ENCODE data around the gene SCARF2. TPM values are rescaled to one million over a fixed set of nuclear protein-coding genes. Genes with fewer than 3 reads are reported as not detected.

SCARF2 gene
- total and polyA plus RNA-seq, 2 of the 8 experiments (the other 6 are each of a cell fraction or from before 2014, with no cell fraction given): 4.2 to 9.8 TPM

DNA sequence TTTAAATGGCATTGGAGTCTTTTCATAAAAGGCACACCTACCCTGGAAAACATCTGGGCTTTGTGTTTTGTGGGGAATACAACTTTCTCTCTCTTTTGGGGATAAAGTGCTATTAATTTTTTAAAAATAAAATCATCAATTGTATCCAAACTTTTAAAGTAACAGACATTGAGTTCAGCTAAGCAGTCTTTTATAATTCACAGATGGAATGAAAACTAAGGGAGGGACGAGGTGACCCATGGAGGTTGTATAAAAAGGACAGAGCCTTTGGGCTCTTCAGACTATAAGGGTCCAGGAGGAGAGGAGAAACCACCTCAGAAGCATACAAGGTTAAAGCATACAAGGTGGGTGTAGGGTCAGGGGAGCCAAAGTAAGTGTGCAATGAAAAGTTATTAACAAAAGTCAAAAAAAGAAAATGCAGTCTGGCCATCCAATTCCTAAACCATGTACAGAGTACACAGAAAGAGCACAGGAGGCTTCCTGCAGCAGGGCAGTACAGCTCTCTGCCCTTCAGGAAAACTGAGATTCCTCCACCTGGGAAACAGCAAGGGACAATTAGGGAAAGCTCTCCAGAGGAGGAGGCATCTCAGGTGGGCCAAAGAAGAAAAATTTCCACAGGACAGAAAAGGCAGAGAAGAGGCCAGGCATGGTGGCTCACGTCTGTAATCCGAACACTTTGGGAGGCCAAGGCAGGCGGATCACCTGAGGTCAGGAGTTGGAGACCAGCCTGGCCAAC lies 47.5 kb upstream of the SCARF2 start:
- H4K5ac ChIP-seq (ENCODE audit: insufficient read length, low read depth, low read length): no peak overlapping the region
- no peak overlapping the region for H3K56ac ChIP-seq (replicated peaks; ENCODE audit: insufficient read length, low read depth, low read length)
- H4K8ac ChIP-seq (ENCODE audit: extremely low read depth, insufficient read depth, low read length): no peak overlapping the region
- no peak overlapping the region for H2BK12ac ChIP-seq (ENCODE audit: low read depth, low read length)
- no peak overlapping the region for H4K91ac ChIP-seq (replicated peaks; ENCODE audit: insufficient read length, low read length)
- no peaks in the 10 kb centered on the region for H3K36me3 ChIP-seq (ENCODE audit: control insufficient read depth in 2 of 4, insufficient read depth in 4 of 4, low read length in 3 of 4)
- no peak overlapping the region for H2BK15ac ChIP-seq (ENCODE audit: low read length)
- no peaks in the 10 kb centered on the region; a peak in 1 of 4 replicates for H3K9me3 ChIP-seq (ENCODE audit: insufficient read depth in 2 of 2, low read depth in 1 of 2, low read length in 1 of 2)
- H3K23me2 ChIP-seq (ENCODE audit: low read depth, low read length): no peaks in the 10 kb centered on the region
- no peaks in the 10 kb centered on the region for H3K27me3 ChIP-seq (replicated peaks in 1 of 4; ENCODE audit: control insufficient read depth in 3 of 4, extremely low read depth in 1 of 4, insufficient read depth in 3 of 4, low read length in 3 of 4)
- ChIA-PET POLR2A (ENCODE audit: partially characterized antibody) (no interaction called here), CTCF (ENCODE audit: partially characterized antibody) (interaction anchor here (2.7 kb wide), 1 partner anchor 9 kb away, joined by 12 read pairs; no protein-coding TSS in a partner anchor)
- FAIRE-seq (no peak), DNase-seq (ENCODE audit: low read depth in 1 of 2, low spot score in 2 of 2) (no peak)
- H2AK5ac ChIP-seq (ENCODE audit: low read depth, low read length): no peak overlapping the region
- no peak overlapping the region for H3K23ac ChIP-seq (ENCODE audit: insufficient read length)
- peaks cover 0 to 6% of the 10 kb centered on the region in 2 experiments for H4K20me1 ChIP-seq (replicated peaks in 1 of 2; ENCODE audit: control insufficient read depth in 1 of 2, insufficient read depth in 2 of 2, low read length in 2 of 2)
- no peak overlapping the region for H2BK120ac ChIP-seq (replicated peaks; ENCODE audit: low read depth, low read length)
- peaks cover 0 to 5% (median 0%) of the 10 kb centered on the region in 4 experiments; a peak in 2 of 7 replicates for H3K4me1 ChIP-seq (replicated peaks in 1 of 4; ENCODE audit: control insufficient read depth in 3 of 4, insufficient read depth in 4 of 4, low read length in 3 of 4)
- no peak overlapping the region for H3K27ac ChIP-seq (ENCODE audit: low read depth, low read length)
- WGBS, 2 experiments (ENCODE audit: extremely low coverage in 1 of 2, insufficient coverage in 1 of 2, insufficient read length in 1 of 2, insufficient replicate concordance in 2 of 2, low coverage in 1 of 2, low lambda C conversion rate in 2 of 2, missing lambda C conversion rate in 1 of 2): 90% methylated on average over 4 of the region's 4 CpGs; no CpG with 5 or more reads in 1 of the 2 experiments
- H3K9ac ChIP-seq (replicated peaks in 1 of 4; ENCODE audit: extremely low read depth in 1 of 4, low read depth in 3 of 4, low read length in 3 of 4): no peak overlapping the region
- H3K18ac ChIP-seq (ENCODE audit: extremely low read depth, low read length): no peak overlapping the region
- no peak overlapping the region for H2AFZ ChIP-seq (ENCODE audit: low read length)
- H3K14ac ChIP-seq (ENCODE audit: insufficient read length): no peak overlapping the region
- peaks cover 5% of the 10 kb centered on the region; the same call in 1 of the 2 replicates for H3K79me1 ChIP-seq (ENCODE audit: low read depth, low read length)
- no peak overlapping the region for H3K4ac ChIP-seq (replicated peaks; ENCODE audit: insufficient read length, low read depth, low read length)
- H2BK20ac ChIP-seq (ENCODE audit: low read length): no peak overlapping the region
- H3K4me2 ChIP-seq (ENCODE audit: insufficient read depth in 1 of 2, low read depth in 2 of 2, low read length in 2 of 2): no peak overlapping the region
- H2BK5ac ChIP-seq (ENCODE audit: low read depth, low read length): no peak overlapping the region
- H3K4me3 ChIP-seq (ENCODE audit: extremely low read depth in 1 of 4, insufficient read depth in 2 of 4, low read depth in 3 of 4, low read length in 4 of 4): no peak overlapping the region
- no peaks in the 10 kb centered on the region for H3K79me2 ChIP-seq (ENCODE audit: control insufficient read depth in 1 of 2, insufficient read depth in 2 of 2, low read length in 2 of 2)
- TF ChIP-seq CBX5 (IDR thresholded peaks at IDR 0.05; ENCODE audit: low read depth, low read length) (no peak), SRF (IDR thresholded peaks at IDR 0.05; ENCODE audit: low read depth, low read length) (no peak), HDAC2 (IDR thresholded peaks at IDR 0.05; ENCODE audit: borderline replicate concordance in 1 of 2, low read depth in 2 of 2, low read length in 2 of 2) (no peak), BRCA1 (IDR thresholded peaks at IDR 0.05; ENCODE audit: low read depth, low read length) (no peak), YY1 (IDR thresholded peaks at IDR 0.05; ENCODE audit: low read depth, low read length) (no peak), JUN (IDR thresholded peaks at IDR 0.05; ENCODE audit: low read depth, low read length) (no peak), SUZ12 (IDR thresholded peaks at IDR 0.05; ENCODE audit: low read length) (no peak), GABPA (IDR thresholded peaks at IDR 0.05; ENCODE audit: borderline replicate concordance, insufficient read depth, low read length) (no peak), SIRT6 (IDR thresholded peaks at IDR 0.05; ENCODE audit: low read length) (no peak), EZH2 (IDR thresholded peaks at IDR 0.05; ENCODE audit: low read depth, low read length, severe bottlenecking) (no peak), CEBPB (IDR thresholded peaks at IDR 0.05; ENCODE audit: low read depth, low read length) (no peak)
- TF ChIP-seq, protein P1, sequence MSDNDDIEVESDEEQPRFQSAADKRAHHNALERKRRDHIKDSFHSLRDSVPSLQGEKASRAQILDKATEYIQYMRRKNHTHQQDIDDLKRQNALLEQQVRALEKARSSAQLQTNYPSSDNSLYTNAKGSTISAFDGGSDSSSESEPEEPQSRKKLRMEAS (IDR thresholded peaks at IDR 0.05): no peak
